ENCODE data around the gene PSMD8. TPM values are rescaled to one million over a fixed set of nuclear protein-coding genes. Genes with fewer than 3 reads are reported as not detected.

Gene PSMD8
- total RNA-seq, 2 donors from 2014 or later: 49.4 to 68.7 TPM

- no peak for TF ChIP-seq CTCF (IDR thresholded peaks at IDR 0.05)
- TF ChIP-seq POLR2A (IDR thresholded peaks at IDR 0.05): peak in 1 of 3 donors; percentile 36
- intact Hi-C loops (cut with DNase I): loop anchor here (10.0 kb wide), 1 partner anchor 522 kb away; no protein-coding TSS in a partner anchor
- H3K9me3 ChIP-seq: no peaks in the 10 kb centered on the region
- ATAC-seq (no peak), DNase-seq (no peak)
- no peaks in the 10 kb centered on the region for H3K36me3 ChIP-seq (replicated peaks in 1 of 2; ENCODE audit: insufficient read depth in 1 of 2, low read depth in 2 of 2)
- H3K4me1 ChIP-seq: peaks cover 10% of the 10 kb centered on the region
- peaks cover 0 to 5% of the 10 kb centered on the region in 2 donors for H3K27me3 ChIP-seq
- H3K4me3 ChIP-seq: no peak overlapping the region
- WGBS, 2 donors: 2 to 10% methylated on average over 15 to 18 of the region's 18 CpGs
- H3K27ac ChIP-seq: peak overlapping the region in 3 of 4 donors; percentile 16 to 88 (median 53)
Observed at GRCh38 chr19:38402623-38402966, 28.2 kb downstream of the PSMD8 start.

GRCh38 chr19:38402967-38403674 is 28.8 kb downstream of the PSMD8 start, which contains the start of gene FAM98C:
TSS of gene FAM98C (plus strand) at chr19:38403093. CDS start at chr19:38403154, 61 bp downstream.
- Histone ChIP-seq H3K9me3 (no peaks in the 10 kb centered on the region), H3K27me3 (peaks cover 0 to 5% of the 10 kb centered on the region in 2 donors), H3K4me1 (peaks cover 10% of the 10 kb centered on the region), H3K4me3 (peak within 1 kb of the TSS; percentile 75 to 83), H3K36me3 (replicated peaks in 1 of 2; ENCODE audit: insufficient read depth in 1 of 2, low read depth in 2 of 2) (no peaks in the 10 kb centered on the region), H3K27ac (peak within 1 kb of the TSS; percentile 52 to 88 (median 72))
- ATAC-seq (peak; percentile 100), DNase-seq (peak; percentile 97 to 98 (median 97))
- intact Hi-C loops (cut with DNase I): loop anchor here (10.0 kb wide), 1 partner anchor 522 kb away; no protein-coding TSS in a partner anchor
- TF ChIP-seq POLR2A (IDR thresholded peaks at IDR 0.05) (peak; percentile 41 to 68 (median 66)), CTCF (IDR thresholded peaks at IDR 0.05) (peak; percentile 97 to 100 (median 98))
- WGBS, 2 donors: 0 to 1% methylated on average over 9 to 58 of the region's 82 CpGs

GRCh38 chr19:38404858-38405257 is 30.5 kb downstream of the PSMD8 start:
- DNase-seq: no peak
- ATAC-seq: no peak
- TF ChIP-seq CTCF (IDR thresholded peaks at IDR 0.05) (no peak), POLR2A (IDR thresholded peaks at IDR 0.05) (no peak)
- 95 to 97% methylated on average over 4 to 6 of the region's 6 CpGs for WGBS, 2 donors
- no peak overlapping the region for H3K4me3 ChIP-seq
- no peak overlapping the region for H3K27ac ChIP-seq
- H3K9me3 ChIP-seq: no peaks in the 10 kb centered on the region
- intact Hi-C loops (cut with DNase I): loop anchor here (10.0 kb wide), 1 partner anchor 520 kb away; no protein-coding TSS in a partner anchor
- H3K36me3 ChIP-seq (replicated peaks in 1 of 2; ENCODE audit: insufficient read depth in 1 of 2, low read depth in 2 of 2): no peaks in the 10 kb centered on the region
- peaks cover 10% of the 10 kb centered on the region for H3K4me1 ChIP-seq
- no peaks in the 10 kb centered on the region for H3K27me3 ChIP-seq

GRCh38 chr19:38405276-38405675 is 30.9 kb downstream of the PSMD8 start:
- WGBS, 2 donors: 90 to 94% methylated on average over 7 to 8 of the region's 8 CpGs
- no peak for DNase-seq

More at GRCh38 chr19:38405276-38405675, 30.9 kb downstream of the PSMD8 start:
- Histone ChIP-seq H3K36me3 (replicated peaks in 1 of 2; ENCODE audit: insufficient read depth in 1 of 2, low read depth in 2 of 2) (no peaks in the 10 kb centered on the region), H3K4me1 (peaks cover 10% of the 10 kb centered on the region), H3K27me3 (no peaks in the 10 kb centered on the region), H3K27ac (no peak overlapping the region), H3K9me3 (no peaks in the 10 kb centered on the region), H3K4me3 (no peak overlapping the region)
- intact Hi-C loops (cut with DNase I): loop anchor here (10.0 kb wide), 1 partner anchor 520 kb away; no protein-coding TSS in a partner anchor
- no peak for TF ChIP-seq CTCF (IDR thresholded peaks at IDR 0.05)
- TF ChIP-seq POLR2A (IDR thresholded peaks at IDR 0.05): no peak
- no peak for ATAC-seq

Data from body of pancreas (tissue), 4 donors.